ENCODE data around the gene DLG2. TPM values are rescaled to one million over a fixed set of nuclear protein-coding genes. Genes with fewer than 3 reads are reported as not detected.

The DLG2 gene
- total RNA-seq, 2 experiments from 2014 or later = 6.9 to 8.2 TPM

GRCh38 chr11:83409891-83410290 is 2217.3 kb downstream of the DLG2 start:
- BruUV-seq (replicated peaks) = no TSS peak
- TF ChIP-seq EZH2phosphoT487 (IDR thresholded peaks at IDR 0.05; ENCODE audit: borderline replicate concordance, low read depth, low read length) = no peak
- Histone ChIP-seq H3K36me3 (ENCODE audit: insufficient read depth, low read length) (no peaks in the 10 kb centered on the region), H3K9me3 (ENCODE audit: low read length) (no peaks in the 10 kb centered on the region), H3K4me2 (ENCODE audit: low read length) (no peak overlapping the region), H3K27ac (ENCODE audit: low read depth, low read length, poor library complexity, severe bottlenecking) (no peak overlapping the region), H3K4me1 (ENCODE audit: insufficient read depth, low read length, poor library complexity, severe bottlenecking) (no peaks in the 10 kb centered on the region), H3K79me2 (ENCODE audit: insufficient read depth, low read depth, low read length) (no peaks in the 10 kb centered on the region), H3K9me2 (ENCODE audit: insufficient read depth, low read length) (no peaks in the 10 kb centered on the region), H2AFZ (ENCODE audit: low read length) (no peak overlapping the region), H4K20me1 (ENCODE audit: insufficient read depth, low read length) (no peaks in the 10 kb centered on the region), H3K4me3 (ENCODE audit: low read depth, low read length, poor library complexity, severe bottlenecking) (no peak overlapping the region)
- ChIA-PET POLR2A (no interaction called here), CTCF (ENCODE audit: unreplicated experiment) (no interaction called here)
- DNase-seq (ENCODE audit: low spot score) = no peak
- intact Hi-C loops (cut with micrococcal nuclease; ENCODE audit: unreplicated experiment) = no loop called here

- H3K36me3 ChIP-seq (ENCODE audit: insufficient read depth, low read length) = no peaks in the 10 kb centered on the region
- H3K4me1 ChIP-seq (ENCODE audit: insufficient read depth, low read length, poor library complexity, severe bottlenecking) = no peaks in the 10 kb centered on the region
- no peak for DNase-seq (ENCODE audit: low spot score)
- no TSS peak for BruUV-seq (replicated peaks)
- ChIA-PET CTCF (ENCODE audit: unreplicated experiment) (no interaction called here), POLR2A (no interaction called here)
- intact Hi-C loops (cut with micrococcal nuclease; ENCODE audit: unreplicated experiment) = no loop called here
- no peak overlapping the region for H3K27ac ChIP-seq (ENCODE audit: low read depth, low read length, poor library complexity, severe bottlenecking)
- H3K4me3 ChIP-seq (ENCODE audit: low read depth, low read length, poor library complexity, severe bottlenecking) = no peak overlapping the region
- H3K9me2 ChIP-seq (ENCODE audit: insufficient read depth, low read length) = no peaks in the 10 kb centered on the region
- no peak overlapping the region for H3K4me2 ChIP-seq (ENCODE audit: low read length)
- H3K9me3 ChIP-seq (ENCODE audit: low read length) = no peaks in the 10 kb centered on the region
- TF ChIP-seq EZH2phosphoT487 (IDR thresholded peaks at IDR 0.05; ENCODE audit: borderline replicate concordance, low read depth, low read length) = no peak
- TF ChIP-seq CTCF (conservative IDR thresholded peaks at IDR 0.05; ENCODE audit: low read length) = no peak
- H2AFZ ChIP-seq (ENCODE audit: low read length) = no peak overlapping the region
- no peaks in the 10 kb centered on the region for H4K20me1 ChIP-seq (ENCODE audit: insufficient read depth, low read length)
- no peaks in the 10 kb centered on the region for H3K79me2 ChIP-seq (ENCODE audit: insufficient read depth, low read depth, low read length)
Measured at GRCh38 chr11:83409476-83409875, 2217.7 kb downstream of the DLG2 start.

- CTCF ChIA-PET (ENCODE audit: unreplicated experiment) = no interaction called here
- no peak overlapping the region for H3K27ac ChIP-seq (ENCODE audit: low read depth, low read length, poor library complexity, severe bottlenecking)
- H3K4me1 ChIP-seq (ENCODE audit: insufficient read depth, low read length, poor library complexity, severe bottlenecking) = no peaks in the 10 kb centered on the region
- no peak for DNase-seq (ENCODE audit: low spot score)
- no peak overlapping the region for H3K4me3 ChIP-seq (ENCODE audit: low read depth, low read length, poor library complexity, severe bottlenecking)
- no peaks in the 10 kb centered on the region for H4K20me1 ChIP-seq (ENCODE audit: insufficient read depth, low read length)
- no peaks in the 10 kb centered on the region for H3K9me3 ChIP-seq (ENCODE audit: low read length)
- POLR2A ChIA-PET = interaction anchor here (0.7 kb wide), 1 partner anchor 558 kb away, joined by 5 read pairs; no protein-coding TSS in a partner anchor
- no peaks in the 10 kb centered on the region for H3K79me2 ChIP-seq (ENCODE audit: insufficient read depth, low read depth, low read length)
- TF ChIP-seq CTCF (conservative IDR thresholded peaks at IDR 0.05; ENCODE audit: low read length) (no peak), EZH2phosphoT487 (IDR thresholded peaks at IDR 0.05; ENCODE audit: borderline replicate concordance, low read depth, low read length) (no peak)
- H3K36me3 ChIP-seq (ENCODE audit: insufficient read depth, low read length) = no peaks in the 10 kb centered on the region
- no TSS peak for BruUV-seq (replicated peaks)
- H2AFZ ChIP-seq (ENCODE audit: low read length) = no peak overlapping the region
- intact Hi-C loops (cut with micrococcal nuclease; ENCODE audit: unreplicated experiment) = no loop called here
- H3K9me2 ChIP-seq (ENCODE audit: insufficient read depth, low read length) = no peaks in the 10 kb centered on the region
- H3K4me2 ChIP-seq (ENCODE audit: low read length) = no peak overlapping the region
Measured at GRCh38 chr11:83408946-83409345, 2218.2 kb downstream of the DLG2 start.

Small RNA genes lying within 50 kb of the gene (small RNA-seq; reads per million reads assigned to genes)
- gene RF02112 (not detected), gene RF02113 (not detected), gene RNU6-1292P (not detected)

Other genes with a start within 250 kb of the DLG2 start
- gene TMEM126B, start 1.2 kb upstream of the DLG2 start, total RNA-seq (2014; rRNA removed; shearing (Covaris generic)) = 45.4 and 47.4 TPM in 2 replicates
- gene TMEM126B, start 1.2 kb upstream of the DLG2 start, total RNA-seq (2022) = 61.1 and 63.2 TPM in 2 replicates
- 16.8 and 16.9 TPM in 2 replicates for gene TMEM126A, start 20.6 kb upstream of the DLG2 start, total RNA-seq (2014; rRNA removed; shearing (Covaris generic))
- gene TMEM126A, start 20.6 kb upstream of the DLG2 start, total RNA-seq (2022) = 25.6 and 25.7 TPM in 2 replicates
- gene CREBZF, start 37.8 kb upstream of the DLG2 start, total RNA-seq (2014; rRNA removed; shearing (Covaris generic)) = 120 and 128 TPM in 2 replicates
- 82.1 and 82.9 TPM in 2 replicates for gene CREBZF, start 37.8 kb upstream of the DLG2 start, total RNA-seq (2022)
- gene CCDC89, start 58.9 kb upstream of the DLG2 start, total RNA-seq (2014; rRNA removed; shearing (Covaris generic)) = not detected in 2 replicates
- gene CCDC89, start 58.9 kb upstream of the DLG2 start, total RNA-seq (2022) = 0.23 TPM in 1 of 2 replicates, not detected in the other
- 1.6 and 2.6 TPM in 2 replicates for gene SYTL2, start 183.8 kb upstream of the DLG2 start, total RNA-seq (2014; rRNA removed; shearing (Covaris generic))
- gene SYTL2, start 183.8 kb upstream of the DLG2 start, total RNA-seq (2022) = 5.1 and 7.3 TPM in 2 replicates
- gene CCDC83, start 228.0 kb upstream of the DLG2 start, total RNA-seq (2014; rRNA removed; shearing (Covaris generic)) = not detected in 2 replicates
- not detected in 2 replicates for gene CCDC83, start 228.0 kb upstream of the DLG2 start, total RNA-seq (2022)